HL-60 (cell line): Measurements from ENCODE around the gene MND1.

ENCODE experiments used
- DNase-seq, 2 experiments: peaks; one replicate each; pipeline ENCODE4 v3.0.0-alpha.2; 2010 to 2020; ENCODE audit warnings: low read depth in 1 of 2, low spot score in 1 of 2
- H3K27ac ChIP-seq: fragments of 250-450 bp; sonication (Bioruptor Pico); replicated peaks from 2 replicates; pipeline ENCODE4 v1.5.1; 2020; ENCODE audit warnings: mild to moderate bottlenecking, moderate library complexity
- H3K27me3 ChIP-seq: fragments of 250-450 bp; sonication (Bioruptor Pico); 2 replicates; pipeline ENCODE4 v1.5.1; 2021; ENCODE audit warnings: mild to moderate bottlenecking, moderate library complexity; ENCODE audit not compliant: insufficient read depth, poor library complexity, severe bottlenecking
- H3K4me3 ChIP-seq: replicated peaks from 2 replicates; pipeline ENCODE4 v1.5.1; 2011; ENCODE audit warnings: mild to moderate bottlenecking, control low read depth, low read length; ENCODE audit not compliant: insufficient read depth
- CTCF ChIP-seq: IDR thresholded peaks from one replicate; pipeline ENCODE4 v1.5.1; 2011; ENCODE audit warnings: low read length, control low read depth, inconsistent platforms; ENCODE audit not compliant: insufficient read depth
- GABPA ChIP-seq: IDR thresholded peaks from 2 replicates; pipeline ENCODE4 v1.6.1; 2012; ENCODE audit warnings: low read depth
- POLR2AphosphoS5 ChIP-seq: IDR thresholded peaks from 2 replicates; pipeline ENCODE4 v1.6.1; 2012; ENCODE audit warnings: low read depth
- REST ChIP-seq: IDR thresholded peaks from 2 replicates; pipeline ENCODE4 v1.6.1; 2012; ENCODE audit warnings: low read depth; ENCODE audit not compliant: insufficient replicate concordance
- SPI1 ChIP-seq: IDR thresholded peaks from 2 replicates; pipeline ENCODE4 v1.6.1; 2012; ENCODE audit warnings: low read depth, mild to moderate bottlenecking, borderline replicate concordance

The MND1 gene

DNA sequence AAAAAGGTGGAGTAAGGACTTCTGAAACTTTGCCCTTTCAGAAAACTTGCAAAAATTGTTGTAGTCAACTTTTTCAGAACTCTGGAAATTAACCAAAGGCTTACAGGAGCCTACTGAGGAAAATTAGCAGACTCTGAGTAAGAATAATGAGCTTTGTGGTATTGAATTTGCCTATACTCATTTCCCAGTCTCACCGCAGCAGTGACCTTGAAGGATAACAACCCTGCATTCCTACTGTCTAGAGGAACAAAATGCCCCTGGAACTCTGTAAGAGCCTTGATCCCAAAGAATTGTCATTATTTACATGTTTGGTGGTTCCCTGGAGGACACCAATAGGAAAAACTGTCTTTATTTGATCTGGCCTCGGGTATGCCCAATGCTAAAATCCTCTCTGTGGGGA lies 57.9 kb downstream of the MND1 start:
- H3K27me3 ChIP-seq, result no peaks in the 10 kb centered on the region
- TF ChIP-seq REST, result no peak
- TF ChIP-seq SPI1, result no peak
- no peak for TF ChIP-seq POLR2AphosphoS5
- DNase-seq, result no peak
- H3K4me3 ChIP-seq, result no peak overlapping the region
- no peak overlapping the region for H3K27ac ChIP-seq

DNA sequence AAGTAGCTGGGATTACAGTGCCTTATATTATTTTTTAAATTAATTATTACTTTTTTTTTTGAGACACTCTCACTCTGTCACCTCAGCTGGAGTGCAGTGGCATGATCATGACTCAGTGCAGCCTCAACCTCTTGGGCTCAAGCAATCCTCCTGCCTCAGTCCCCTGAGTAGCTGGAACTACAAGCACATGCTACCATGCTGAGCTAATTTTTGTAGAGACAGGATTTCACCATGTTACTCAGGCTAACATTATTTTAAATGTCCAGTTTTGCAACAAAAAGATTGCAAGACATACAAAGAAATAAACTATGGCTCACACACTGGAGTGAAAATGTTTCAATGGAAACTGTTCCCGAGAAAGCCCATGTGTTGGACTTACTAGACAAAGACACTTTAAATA lies 59.2 kb downstream of the MND1 start:
- DNase-seq, result no peak
- Histone ChIP-seq H3K27me3 (no peaks in the 10 kb centered on the region), H3K27ac (no peak overlapping the region), H3K4me3 (no peak overlapping the region)
- TF ChIP-seq REST (no peak), SPI1 (no peak), CTCF (no peak), POLR2AphosphoS5 (no peak), GABPA (no peak)

- no peak for DNase-seq
- TF ChIP-seq POLR2AphosphoS5, result no peak
- TF ChIP-seq SPI1, result no peak
- TF ChIP-seq REST, result no peak
- TF ChIP-seq CTCF, result no peak
- TF ChIP-seq GABPA, result no peak
- H3K27me3 ChIP-seq, result no peaks in the 10 kb centered on the region
- H3K4me3 ChIP-seq, result no peak overlapping the region
- no peak overlapping the region for H3K27ac ChIP-seq
Observed at GRCh38 chr4:153407906-153408305, 63.4 kb downstream of the MND1 start.

GRCh38 chr4:153408932-153409331 lies 64.4 kb downstream of the MND1 start:
- H3K27me3 ChIP-seq, result no peaks in the 10 kb centered on the region
- TF ChIP-seq GABPA (no peak), POLR2AphosphoS5 (no peak), REST (no peak), CTCF (no peak), SPI1 (no peak)
- H3K4me3 ChIP-seq, result no peak overlapping the region
- no peak overlapping the region for H3K27ac ChIP-seq
- no peak for DNase-seq
